ENCODE data around the gene WDFY3.
A peak's percentile ranks its signal among the peaks of the same experiment; 100 is the strongest.

WDFY3 gene

DNA sequence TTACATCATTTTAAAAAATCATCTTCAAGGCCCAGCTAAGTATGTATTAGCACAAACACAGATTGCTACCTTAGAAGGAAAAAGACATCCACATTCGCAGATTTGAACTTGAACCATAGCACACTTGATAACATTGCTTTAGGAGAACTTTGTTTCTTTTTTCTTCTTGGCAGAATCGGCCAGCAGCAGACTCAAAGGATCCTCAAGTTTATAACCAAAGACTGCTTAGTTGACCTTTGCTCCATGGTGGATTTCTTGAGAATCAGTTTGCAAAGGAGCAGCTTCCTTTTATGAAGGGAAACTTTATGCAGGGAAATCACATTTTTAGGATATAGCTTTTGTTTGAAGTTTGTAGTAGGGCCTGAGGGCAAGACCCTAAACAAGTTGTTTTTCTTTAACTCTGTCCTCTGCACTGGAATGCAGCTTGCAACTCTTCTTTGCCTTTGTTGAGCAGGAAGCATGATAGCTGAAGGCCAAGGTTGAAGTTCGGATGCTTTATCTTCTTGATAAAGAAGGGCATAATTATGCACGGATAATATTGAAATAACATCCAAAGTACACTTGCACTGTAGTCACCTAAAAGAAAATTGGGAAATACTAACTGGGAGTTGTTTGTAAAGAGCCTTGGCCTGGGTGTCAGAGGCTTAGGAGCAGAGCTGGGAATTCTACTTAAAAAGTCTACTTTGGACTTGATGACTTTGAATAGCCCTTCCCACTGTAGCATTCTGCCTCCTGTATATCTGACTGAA, 305.1 kb downstream of the WDFY3 start:
- DNase-seq, result no peak

DNA sequence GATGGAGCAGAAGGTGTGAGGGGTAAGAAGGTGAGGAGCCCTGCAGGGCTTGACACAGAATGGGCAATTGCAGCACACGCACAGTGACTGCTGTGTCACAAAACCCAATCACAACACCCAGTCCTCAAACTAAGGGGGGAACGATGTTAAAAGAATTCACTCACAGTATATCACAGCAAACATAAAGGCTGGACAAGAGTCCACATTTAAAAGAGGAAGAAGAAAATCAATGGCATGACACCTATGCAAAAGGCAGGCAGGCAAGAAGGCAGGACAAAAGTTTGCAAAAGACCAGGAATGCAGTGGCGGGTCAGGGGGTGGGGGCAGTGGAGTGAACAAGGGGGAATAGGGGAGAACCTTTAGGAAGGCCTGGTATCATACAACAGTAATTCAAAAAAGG, 305.9 kb downstream of the WDFY3 start:
- no peak for DNase-seq

DNA sequence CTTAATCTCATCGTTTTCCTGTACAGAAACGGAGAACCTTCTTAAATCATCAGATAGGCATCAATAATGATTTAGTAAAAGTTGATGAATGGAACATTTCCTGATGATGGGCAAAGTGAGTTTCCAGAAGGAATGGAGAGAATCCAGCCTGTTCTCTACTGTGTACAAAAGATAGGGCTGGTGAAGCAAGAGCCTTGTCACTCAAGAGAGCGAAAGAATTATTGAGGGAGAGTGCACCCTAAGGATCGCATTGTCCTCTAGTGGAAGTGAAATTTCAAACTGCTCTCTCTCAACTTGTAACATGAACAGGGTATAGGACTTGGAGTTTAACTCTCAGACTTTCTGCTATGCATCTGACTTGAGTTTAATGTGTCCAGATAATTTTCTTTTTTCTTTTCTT, 314.0 kb downstream of the WDFY3 start:
- no peak for DNase-seq

DNA sequence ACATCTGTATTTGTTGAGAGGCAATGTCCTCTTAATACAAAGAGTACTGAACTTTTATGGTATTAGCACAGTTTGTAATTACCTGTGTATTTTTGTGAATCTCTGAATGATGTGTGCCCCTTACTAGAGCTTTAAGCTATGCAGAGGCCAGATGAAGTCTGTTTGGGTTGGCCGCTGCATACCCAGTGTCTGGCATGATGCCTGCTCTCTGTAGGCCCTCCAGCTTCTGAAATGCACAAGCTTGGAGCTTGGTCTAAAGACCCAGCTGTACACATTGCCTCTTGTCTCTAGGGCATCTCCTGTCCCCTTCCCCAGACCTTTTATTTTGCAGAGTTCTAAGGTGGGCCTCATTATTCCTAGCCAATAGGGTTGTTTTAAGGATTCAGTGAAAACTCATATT, 315.0 kb downstream of the WDFY3 start:
- DNase-seq, result no peak

GRCh38 chr4:84648863-84649647, 317.4 kb downstream of the WDFY3 start:
- DNase-seq, result no peak

DNA sequence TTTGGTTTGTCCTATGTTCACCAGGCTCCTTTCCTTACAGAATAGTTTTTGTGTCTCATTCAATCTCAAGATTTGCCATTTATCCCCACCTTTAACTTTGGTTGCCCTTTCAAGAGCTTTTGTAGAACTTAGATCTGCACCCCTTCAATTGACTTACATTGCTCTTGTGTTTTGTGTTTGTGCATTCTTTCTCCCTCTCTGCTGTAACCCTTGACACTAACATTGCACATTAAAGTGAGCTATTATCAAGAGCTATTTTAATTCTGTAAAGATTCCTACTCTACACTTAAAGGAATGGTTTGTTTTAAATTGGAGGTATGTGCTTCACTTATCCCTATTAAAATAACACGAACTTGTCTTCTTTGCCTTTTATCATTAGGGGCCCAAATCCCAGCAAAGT, 318.3 kb downstream of the WDFY3 start:
- no peak for DNase-seq

GRCh38 chr4:84647312-84647884, 319.1 kb downstream of the WDFY3 start:
- no peak for DNase-seq

GRCh38 chr4:84644087-84644486, 322.4 kb downstream of the WDFY3 start:
- peak; percentile 52 for DNase-seq

DNA sequence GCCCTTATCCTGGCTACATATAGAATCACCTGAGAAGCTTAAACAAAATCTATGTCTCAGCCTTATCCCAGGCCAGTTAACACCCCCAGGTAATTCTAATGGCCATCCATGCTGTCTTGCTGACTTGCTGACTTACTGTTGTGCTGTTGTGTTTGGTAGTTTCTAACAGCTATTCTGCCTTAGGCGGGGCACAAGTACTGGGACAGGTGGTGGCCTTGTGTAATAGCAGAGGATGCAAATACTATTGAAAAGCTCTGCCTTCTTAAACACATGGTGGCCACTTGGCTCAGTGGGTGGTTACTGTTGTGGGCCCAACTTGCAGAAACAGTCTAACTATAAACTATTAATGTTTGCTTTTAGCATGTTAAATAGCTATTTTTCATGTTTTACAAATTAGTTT, 327.3 kb downstream of the WDFY3 start:
- DNase-seq, result no peak

DNA sequence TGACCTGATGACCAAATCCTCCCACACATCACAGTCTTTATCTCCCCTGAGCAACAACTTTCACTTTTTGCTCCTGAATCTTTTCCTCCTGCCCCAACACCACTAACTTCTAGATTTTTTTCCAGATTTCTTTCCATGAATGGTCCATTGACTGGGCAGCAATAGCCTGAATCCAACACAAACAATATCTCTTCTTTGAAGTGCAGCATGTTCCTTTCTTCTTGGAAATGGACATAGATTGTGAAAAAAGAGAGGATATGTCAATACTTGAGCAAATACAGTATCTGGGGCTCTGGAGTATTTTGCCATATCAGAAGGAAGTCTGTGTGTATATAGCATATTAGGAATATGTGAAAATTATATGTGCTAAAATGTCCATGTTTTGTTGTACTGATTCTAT, 328.4 kb downstream of the WDFY3 start:
- DNase-seq, result no peak

DNA sequence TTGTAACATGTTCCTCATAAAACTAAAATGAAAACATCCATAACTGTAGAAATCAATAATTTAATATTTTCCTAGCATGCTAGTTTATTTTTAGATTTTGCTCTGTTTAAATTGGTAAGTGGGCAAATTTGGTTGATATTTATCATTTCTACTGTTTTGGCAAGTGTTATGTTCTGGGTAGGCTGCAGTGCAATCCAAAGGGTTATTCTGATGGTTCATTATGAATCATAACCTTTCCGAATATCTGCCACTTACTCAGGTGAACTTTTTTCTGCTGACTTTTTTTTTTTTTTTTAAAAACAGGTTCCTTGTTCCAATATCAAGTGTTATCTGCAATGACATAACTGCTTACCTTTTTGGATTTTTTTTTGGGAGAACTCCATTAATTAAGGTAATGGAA, 331.5 kb downstream of the WDFY3 start:
- DNase-seq, result no peak

GRCh38 chr4:84632092-84632491, 334.4 kb downstream of the WDFY3 start:
- DNase-seq, result no peak

DNA sequence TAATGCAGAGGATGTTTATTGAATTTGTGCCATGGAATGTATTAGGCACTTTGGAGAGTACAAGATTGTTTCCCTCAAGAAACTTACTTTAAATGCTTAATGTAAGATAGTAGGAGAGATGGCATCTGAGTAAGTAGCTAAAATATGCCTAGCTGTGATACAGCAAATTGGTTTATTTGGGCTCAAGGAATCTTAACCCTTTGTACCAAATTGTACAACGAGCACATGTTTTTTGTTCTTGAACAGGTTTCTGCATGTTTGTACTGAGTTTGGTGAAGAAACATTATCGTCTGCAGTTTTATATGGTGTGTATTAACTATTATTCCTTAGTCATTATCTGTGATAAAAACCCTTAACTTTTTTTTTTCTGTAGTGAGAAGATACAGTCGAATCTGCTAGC, 334.9 kb downstream of the WDFY3 start:
- no peak for DNase-seq

GRCh38 chr4:84626673-84627072, 339.8 kb downstream of the WDFY3 start:
- DNase-seq, result no peak

DNA sequence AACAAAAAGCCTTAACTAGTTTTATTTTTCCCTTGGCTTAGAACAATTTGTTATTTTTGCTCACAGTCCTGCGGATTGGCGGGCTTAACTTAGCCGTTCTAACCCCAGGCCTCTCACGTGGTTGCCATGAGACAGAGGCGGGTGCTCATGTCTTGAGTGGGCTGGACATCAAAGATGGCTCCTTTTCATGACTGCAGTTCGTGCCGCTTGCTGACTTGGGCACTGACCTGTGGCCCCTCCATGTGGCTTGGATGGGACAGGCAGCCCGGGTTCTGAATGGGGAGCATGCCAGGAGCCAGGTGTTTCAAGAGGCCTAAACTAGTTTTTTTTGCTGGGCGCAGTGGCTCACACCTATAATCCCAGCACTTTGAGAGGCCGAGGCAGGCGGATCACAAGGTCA, 342.8 kb downstream of the WDFY3 start:
- no peak for DNase-seq

- DNase-seq, result no peak
Measured at GRCh38 chr4:84622959-84623358, 343.5 kb downstream of the WDFY3 start.

All from NCI-H2171 treated with DMSO at 0.1 percent for 48 hours (cell line).